Cardiac muscle cell (in vitro differentiated cells and primary cell): Measurements from ENCODE around the gene EML5. TPM values are rescaled to one million over a fixed set of nuclear protein-coding genes. Genes with fewer than 3 reads are reported as not detected.

Source experiments
- DNase-seq, 2 donors: peaks; one replicate each; pipeline versions ENCODE4 v3.0.0 to v3.0.0-alpha.2; 2010 to 2017; ENCODE audit warnings: low read depth in 1 of 2, low spot score in 1 of 2
- H3K27ac ChIP-seq: fragments of 200-600 bp; sonication (generic); 2 replicates; pipeline ENCODE4 v1.5.1; 2016
- H3K27me3 ChIP-seq: fragments of 200-600 bp; sonication (generic); 2 replicates; pipeline ENCODE4 v1.6.0; 2016; ENCODE audit warnings: control low read depth
- H3K36me3 ChIP-seq: fragments of 200-600 bp; sonication (generic); 2 replicates; pipeline ENCODE4 v1.5.1; 2016; ENCODE audit warnings: control low read depth
- H3K4me1 ChIP-seq: fragments of 200-600 bp; sonication (generic); 2 replicates; pipeline ENCODE4 v1.8.1; 2017; ENCODE audit warnings: low read depth, mild to moderate bottlenecking, mixed run types
- H3K4me3 ChIP-seq: fragments of 200-600 bp; sonication (generic); 2 replicates; pipeline ENCODE4 v1.5.1; 2016; ENCODE audit warnings: mild to moderate bottlenecking
- H3K9me3 ChIP-seq: fragments of 200-600 bp; sonication (generic); 2 replicates; pipeline ENCODE4 v1.5.1; 2017; ENCODE audit warnings: low read depth, mild to moderate bottlenecking, control low read depth
- polyA plus RNA-seq: library from polyadenylated mRNA; unstranded; fragments of >200 nt; fragmentation: Nextera tagmentation; extraction: Ambion mirVana; gene quantifications from 2 replicates; pipeline ENCODE4 v1.2.1, GENCODE V29; 2016
- total RNA-seq: library from RNA; depleted of rRNA; stranded (reverse); fragments of >200 nt; gene quantifications from 2 replicates; pipeline ENCODE4 v1.2.3, GENCODE V29; 2016
- TF ChIP-seq, protein P1 (sequence below): IDR thresholded peaks from 2 replicates; pipeline ENCODE4 v1.5.1; 2012; ENCODE audit warnings: low read depth, mild to moderate bottlenecking, low read length

The EML5 gene
- total and polyA plus RNA-seq, 2 experiments from 2014 or later: 0.33 to 0.92 TPM

DNA sequence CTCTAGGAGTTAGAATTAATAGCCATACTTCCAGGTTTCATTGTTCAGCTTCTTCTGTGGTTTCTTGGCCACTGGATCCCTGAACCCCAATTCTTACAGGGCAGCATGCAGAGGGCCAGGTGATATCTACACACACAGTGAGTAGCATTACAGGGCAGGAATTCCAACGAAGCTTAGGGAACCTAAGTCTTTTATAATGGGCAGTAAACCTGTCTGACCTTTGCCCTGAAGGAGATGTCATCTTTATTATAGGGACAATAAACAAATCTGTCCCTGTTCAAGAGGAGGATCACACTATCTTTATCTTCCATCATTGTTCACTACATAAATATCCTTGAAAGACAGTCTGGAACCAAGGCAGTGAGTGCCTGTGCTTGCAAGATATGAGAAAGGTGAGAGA, 11.7 kb upstream of the EML5 start:
- H3K4me1 ChIP-seq: no peaks in the 10 kb centered on the region
- H3K27me3 ChIP-seq: no peaks in the 10 kb centered on the region
- no peaks in the 10 kb centered on the region for H3K36me3 ChIP-seq
- H3K27ac ChIP-seq: no peak overlapping the region
- no peak for DNase-seq
- TF ChIP-seq, protein P1, sequence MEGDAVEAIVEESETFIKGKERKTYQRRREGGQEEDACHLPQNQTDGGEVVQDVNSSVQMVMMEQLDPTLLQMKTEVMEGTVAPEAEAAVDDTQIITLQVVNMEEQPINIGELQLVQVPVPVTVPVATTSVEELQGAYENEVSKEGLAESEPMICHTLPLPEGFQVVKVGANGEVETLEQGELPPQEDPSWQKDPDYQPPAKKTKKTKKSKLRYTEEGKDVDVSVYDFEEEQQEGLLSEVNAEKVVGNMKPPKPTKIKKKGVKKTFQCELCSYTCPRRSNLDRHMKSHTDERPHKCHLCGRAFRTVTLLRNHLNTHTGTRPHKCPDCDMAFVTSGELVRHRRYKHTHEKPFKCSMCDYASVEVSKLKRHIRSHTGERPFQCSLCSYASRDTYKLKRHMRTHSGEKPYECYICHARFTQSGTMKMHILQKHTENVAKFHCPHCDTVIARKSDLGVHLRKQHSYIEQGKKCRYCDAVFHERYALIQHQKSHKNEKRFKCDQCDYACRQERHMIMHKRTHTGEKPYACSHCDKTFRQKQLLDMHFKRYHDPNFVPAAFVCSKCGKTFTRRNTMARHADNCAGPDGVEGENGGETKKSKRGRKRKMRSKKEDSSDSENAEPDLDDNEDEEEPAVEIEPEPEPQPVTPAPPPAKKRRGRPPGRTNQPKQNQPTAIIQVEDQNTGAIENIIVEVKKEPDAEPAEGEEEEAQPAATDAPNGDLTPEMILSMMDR: no peak
- no peak overlapping the region for H3K4me3 ChIP-seq
- no peaks in the 10 kb centered on the region for H3K9me3 ChIP-seq

DNA sequence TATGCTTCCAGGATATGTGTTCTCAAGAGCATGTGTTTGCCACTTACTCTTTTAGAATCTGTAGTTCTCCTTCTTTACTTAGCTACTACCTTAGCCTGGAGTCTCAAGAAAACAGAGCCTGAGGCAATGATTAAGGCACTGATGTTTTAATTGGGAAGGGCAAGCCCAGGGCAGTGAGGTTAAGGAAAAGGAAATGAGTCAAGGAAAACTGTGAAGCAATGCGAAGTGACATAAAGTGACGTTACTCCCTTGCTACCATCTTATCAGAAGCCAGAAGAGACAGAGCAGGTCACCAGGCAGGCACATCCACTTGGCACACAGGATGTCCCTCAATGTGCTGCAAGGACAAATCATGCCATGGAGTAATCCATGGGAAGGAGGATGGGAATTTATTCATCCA, 11.3 kb upstream of the EML5 start:
- H3K36me3 ChIP-seq: no peaks in the 10 kb centered on the region
- H3K27me3 ChIP-seq: no peaks in the 10 kb centered on the region
- TF ChIP-seq, protein P1: no peak
- no peaks in the 10 kb centered on the region for H3K4me1 ChIP-seq
- no peak overlapping the region for H3K4me3 ChIP-seq
- no peaks in the 10 kb centered on the region for H3K9me3 ChIP-seq
- DNase-seq: no peak
- no peak overlapping the region for H3K27ac ChIP-seq

DNA sequence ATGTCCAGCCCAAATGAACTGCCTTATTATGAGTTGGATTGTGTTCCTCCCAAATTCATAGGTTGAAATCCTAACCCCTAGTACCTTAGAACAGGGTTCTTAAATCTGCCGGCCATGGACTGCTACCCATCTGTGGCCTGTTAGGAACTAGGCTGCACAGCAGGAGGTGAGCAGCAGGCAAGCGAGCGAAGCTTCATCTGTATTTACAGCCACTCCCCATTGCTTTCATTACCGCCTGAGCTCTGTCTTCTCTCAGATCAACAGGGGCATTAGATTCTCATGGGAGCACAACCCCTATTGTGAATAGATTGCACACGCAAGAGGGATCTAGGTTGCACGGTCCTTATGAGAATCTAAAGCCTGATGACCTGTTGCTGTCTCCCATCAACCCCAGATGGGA, 9.8 kb upstream of the EML5 start:
- TF ChIP-seq, protein P1: no peak
- no peak overlapping the region for H3K27ac ChIP-seq
- H3K4me1 ChIP-seq: no peaks in the 10 kb centered on the region
- no peak overlapping the region for H3K4me3 ChIP-seq
- DNase-seq: no peak
- no peaks in the 10 kb centered on the region for H3K36me3 ChIP-seq
- no peaks in the 10 kb centered on the region for H3K9me3 ChIP-seq
- peaks cover 10% of the 10 kb centered on the region for H3K27me3 ChIP-seq

DNA sequence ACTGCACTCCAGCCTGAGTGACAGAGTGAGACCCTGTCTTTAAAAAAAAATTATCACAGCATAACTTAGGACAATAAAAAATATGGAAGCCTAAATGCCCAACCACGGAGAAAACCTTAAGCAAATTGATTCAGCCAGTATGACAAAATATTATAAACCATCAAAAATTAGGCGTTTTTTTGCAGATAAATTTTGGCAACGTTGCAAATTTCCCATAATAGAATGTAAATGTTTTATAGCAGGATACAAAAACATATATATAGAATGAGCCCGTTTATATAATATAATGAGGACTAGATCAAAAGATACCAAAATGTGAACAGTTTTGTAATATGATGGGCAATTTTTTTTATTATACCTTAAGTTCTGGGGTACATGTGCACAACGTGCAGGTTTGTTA, 6.8 kb upstream of the EML5 start:
- DNase-seq: no peak
- no peak overlapping the region for H3K27ac ChIP-seq
- no peaks in the 10 kb centered on the region for H3K4me1 ChIP-seq
- no peaks in the 10 kb centered on the region for H3K36me3 ChIP-seq
- peaks cover 20% of the 10 kb centered on the region for H3K27me3 ChIP-seq
- TF ChIP-seq, protein P1: no peak
- H3K4me3 ChIP-seq: no peak overlapping the region
- no peaks in the 10 kb centered on the region for H3K9me3 ChIP-seq

DNA sequence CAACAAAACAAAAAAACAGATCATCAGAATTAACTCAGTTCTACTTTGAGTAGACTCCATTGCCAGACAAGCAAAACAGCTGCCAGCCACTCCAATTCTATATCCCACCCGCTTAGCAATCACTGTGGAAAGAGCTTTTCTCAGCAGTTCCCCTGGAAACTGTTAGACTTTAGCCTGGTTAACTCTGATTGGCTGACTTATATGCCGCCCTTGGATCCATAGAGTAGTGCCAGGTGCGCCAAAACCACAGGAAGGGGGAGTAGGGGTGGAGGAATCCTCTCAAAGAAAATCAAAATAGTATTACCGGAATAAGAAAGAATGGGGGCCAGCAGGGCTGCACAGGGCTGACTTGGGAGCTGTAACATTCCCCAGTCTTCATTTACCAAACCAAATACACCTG, 5.4 kb upstream of the EML5 start:
- H3K27me3 ChIP-seq: peaks cover 34% of the 10 kb centered on the region
- TF ChIP-seq, protein P1: no peak
- no peaks in the 10 kb centered on the region for H3K4me1 ChIP-seq
- H3K4me3 ChIP-seq: no peak overlapping the region
- no peak overlapping the region for H3K27ac ChIP-seq
- DNase-seq: no peak
- H3K9me3 ChIP-seq: no peaks in the 10 kb centered on the region
- H3K36me3 ChIP-seq: no peaks in the 10 kb centered on the region

DNA sequence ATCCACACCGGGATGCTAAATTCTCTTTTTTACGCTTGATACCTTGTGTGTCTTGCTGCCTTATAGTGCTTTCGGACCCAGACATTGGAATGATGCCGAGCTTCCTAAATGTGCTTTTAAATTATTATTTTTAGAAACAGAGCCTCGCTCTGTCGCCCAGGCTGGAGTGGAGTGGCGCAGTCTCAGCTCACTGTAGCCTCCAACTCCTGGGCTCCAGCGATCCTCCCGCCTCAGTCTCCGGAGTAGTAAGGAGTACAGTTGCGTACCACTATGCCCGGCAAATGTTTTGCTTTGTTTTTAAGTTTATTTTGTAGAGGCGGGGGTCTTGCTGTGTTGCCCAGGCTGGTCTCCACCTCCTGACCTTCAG, 489 bp upstream of the EML5 start:
- H3K4me1 ChIP-seq: no peaks in the 10 kb centered on the region
- no peaks in the 10 kb centered on the region for H3K9me3 ChIP-seq
- peak overlapping the region; percentile 56 for H3K4me3 ChIP-seq
- H3K27me3 ChIP-seq: peaks cover 78% of the 10 kb centered on the region
- H3K36me3 ChIP-seq: no peaks in the 10 kb centered on the region
- DNase-seq: no peak
- no peak overlapping the region for H3K27ac ChIP-seq
- TF ChIP-seq, protein P1: no peak
